Measurements from ENCODE around the gene DPYD. TPM values are rescaled to one million over a fixed set of nuclear protein-coding genes. Genes with fewer than 3 reads are reported as not detected.

The DPYD gene
- total RNA-seq, 1 donor from 2014 or later = 8.1 TPM

GRCh38 chr1:97378596-97378995, 542.2 kb downstream of the DPYD start:
- Mint-ChIP-seq H3K4me1 (ENCODE audit: low read depth) (no peaks in the 10 kb centered on the region), H3K27ac (no peak overlapping the region), H3K4me3 (ENCODE audit: low read depth) (no peak overlapping the region), H3K9me3 (ENCODE audit: low read depth) (no peaks in the 10 kb centered on the region), H3K27me3 (no peaks in the 10 kb centered on the region), H3K36me3 (ENCODE audit: insufficient read depth) (no peaks in the 10 kb centered on the region)
- no peak for DNase-seq (ENCODE audit: low spot score, unreplicated experiment)
- TF ChIP-seq CTCF (IDR thresholded peaks at IDR 0.05; ENCODE audit: unreplicated experiment) = no peak

- no peaks in the 10 kb centered on the region for H3K4me1 Mint-ChIP-seq (ENCODE audit: low read depth)
- no peak for DNase-seq (ENCODE audit: low spot score, unreplicated experiment)
- TF ChIP-seq CTCF (IDR thresholded peaks at IDR 0.05; ENCODE audit: unreplicated experiment) = no peak
- no peak overlapping the region for H3K27ac Mint-ChIP-seq
- H3K4me3 Mint-ChIP-seq (ENCODE audit: low read depth) = no peak overlapping the region
- no peaks in the 10 kb centered on the region for H3K9me3 Mint-ChIP-seq (ENCODE audit: low read depth)
- no peaks in the 10 kb centered on the region for H3K27me3 Mint-ChIP-seq
- H3K36me3 Mint-ChIP-seq (ENCODE audit: insufficient read depth) = no peaks in the 10 kb centered on the region
Measured at GRCh38 chr1:97377432-97378034, 543.3 kb downstream of the DPYD start.

GRCh38 chr1:97373000-97373399, 547.8 kb downstream of the DPYD start:
- no peak for DNase-seq (ENCODE audit: low spot score, unreplicated experiment)
- Mint-ChIP-seq H3K4me1 (ENCODE audit: low read depth) (no peaks in the 10 kb centered on the region), H3K36me3 (ENCODE audit: insufficient read depth) (no peaks in the 10 kb centered on the region), H3K27me3 (no peaks in the 10 kb centered on the region), H3K27ac (no peak overlapping the region), H3K9me3 (ENCODE audit: low read depth) (no peaks in the 10 kb centered on the region), H3K4me3 (ENCODE audit: low read depth) (no peak overlapping the region)
- TF ChIP-seq CTCF (IDR thresholded peaks at IDR 0.05; ENCODE audit: unreplicated experiment) = no peak

GRCh38 chr1:97372531-97372930, 548.3 kb downstream of the DPYD start:
- no peaks in the 10 kb centered on the region for H3K4me1 Mint-ChIP-seq (ENCODE audit: low read depth)
- no peak for DNase-seq (ENCODE audit: low spot score, unreplicated experiment)
- no peak for TF ChIP-seq CTCF (IDR thresholded peaks at IDR 0.05; ENCODE audit: unreplicated experiment)
- H3K27me3 Mint-ChIP-seq = no peaks in the 10 kb centered on the region
- no peak overlapping the region for H3K4me3 Mint-ChIP-seq (ENCODE audit: low read depth)
- no peak overlapping the region for H3K27ac Mint-ChIP-seq
- no peaks in the 10 kb centered on the region for H3K9me3 Mint-ChIP-seq (ENCODE audit: low read depth)
- H3K36me3 Mint-ChIP-seq (ENCODE audit: insufficient read depth) = no peaks in the 10 kb centered on the region

- H3K36me3 Mint-ChIP-seq (ENCODE audit: insufficient read depth) = no peaks in the 10 kb centered on the region
- H3K27ac Mint-ChIP-seq = no peak overlapping the region
- no peak for TF ChIP-seq CTCF (IDR thresholded peaks at IDR 0.05; ENCODE audit: unreplicated experiment)
- DNase-seq (ENCODE audit: low spot score, unreplicated experiment) = no peak
- no peaks in the 10 kb centered on the region for H3K9me3 Mint-ChIP-seq (ENCODE audit: low read depth)
- H3K27me3 Mint-ChIP-seq = no peaks in the 10 kb centered on the region
- no peaks in the 10 kb centered on the region for H3K4me1 Mint-ChIP-seq (ENCODE audit: low read depth)
- H3K4me3 Mint-ChIP-seq (ENCODE audit: low read depth) = no peak overlapping the region
Measured at GRCh38 chr1:97368296-97368695, 552.5 kb downstream of the DPYD start.
